HepG2 (cell line): ENCODE data around the gene AP1M1. TPM values are rescaled to one million over a fixed set of nuclear protein-coding genes. Genes with fewer than 3 reads are reported as not detected.

Experiments
- CBX1 ChIP-seq: IDR thresholded peaks from one replicate; pipeline ENCODE4 v1.6.1; 2016; ENCODE audit warnings: antibody characterized with exemption, low read depth
- DPF2 ChIP-seq: sonication (generic); formaldehyde crosslinking; IDR thresholded peaks from 2 replicates; pipeline ENCODE4 v1.4.0; 2020; ENCODE audit warnings: mild to moderate bottlenecking, low read depth, missing genetic modification reagents, borderline replicate concordance
- FOXA3 ChIP-seq: IDR thresholded peaks from 2 replicates; pipeline ENCODE4 v1.6.1; 2016; ENCODE audit warnings: missing genetic modification reagents, missing compliant biosample characterization
- GATA4 ChIP-seq: sonication (generic); IDR thresholded peaks from 2 replicates; pipeline ENCODE4 v1.6.1; 2016; ENCODE audit warnings: antibody characterized with exemption, low read depth, borderline replicate concordance
- MEIS2 ChIP-seq: sonication (generic); formaldehyde crosslinking; IDR thresholded peaks from 2 replicates; pipeline ENCODE4 v1.9.0; 2021; ENCODE audit warnings: mild to moderate bottlenecking, missing genetic modification reagents
- MIXL1 ChIP-seq: IDR thresholded peaks from 2 replicates; pipeline ENCODE4 v1.6.1; 2016
- MNT ChIP-seq: fragments of 450-650 bp; IDR thresholded peaks from 2 replicates; pipeline ENCODE4 v1.6.1; 2016
- NR2F2 ChIP-seq: IDR thresholded peaks from 2 replicates; pipeline ENCODE4 v1.6.1; 2012; ENCODE audit warnings: low read depth, inconsistent platforms, borderline replicate concordance
- RFXAP ChIP-seq: sonication (generic); formaldehyde crosslinking; IDR thresholded peaks from 2 replicates; pipeline ENCODE4 v1.4.0; 2020; ENCODE audit warnings: missing genetic modification reagents, borderline replicate concordance
- ZFYVE20 ChIP-seq: sonication (generic); formaldehyde crosslinking; IDR thresholded peaks from 2 replicates; pipeline ENCODE4 v1.8.0; 2023; ENCODE audit warnings: low read depth, mild to moderate bottlenecking, moderate library complexity, missing genetic modification reagents, borderline replicate concordance
- ZMYM4 ChIP-seq: sonication (generic); formaldehyde crosslinking; IDR thresholded peaks from 2 replicates; pipeline ENCODE4 v1.8.1; 2023; ENCODE audit warnings: mild to moderate bottlenecking, missing genetic modification reagents
- ZNF512B ChIP-seq: sonication (generic); formaldehyde crosslinking; IDR thresholded peaks from 2 replicates; pipeline ENCODE4 v1.5.1; 2020; ENCODE audit warnings: missing genetic modification reagents, mild to moderate bottlenecking, borderline replicate concordance
- ZNF557 ChIP-seq: sonication (generic); formaldehyde crosslinking; IDR thresholded peaks from 2 replicates; pipeline ENCODE4 v1.4.0; 2020; ENCODE audit warnings: missing genetic modification reagents
- ZNF644 ChIP-seq: IDR thresholded peaks from 2 replicates; pipeline ENCODE4 v1.6.1; 2016; ENCODE audit warnings: low read depth
- ZNF761 ChIP-seq: sonication (generic); formaldehyde crosslinking; conservative IDR thresholded peaks from 2 replicates; pipeline ENCODE4 v1.4.0; 2020; ENCODE audit warnings: mild to moderate bottlenecking, missing genetic modification reagents
- ZNF792 ChIP-seq: IDR thresholded peaks from 2 replicates; pipeline ENCODE4 v1.6.1; 2016
- polyA plus RNA-seq, 8 experiments: library from polyadenylated mRNA; depleted of rRNA in 3 of 8; stranded (reverse) in 7 of 8; unstranded in 1 of 8; fragments of >200 nt; fragmentation: Illumina TruSeq in 4 of 8; extraction: Trizol in 4 of 8; gene quantifications; 2 replicates each; pipeline versions ENCODE4 v1.2.1 to v1.2.3, GENCODE V29; 2011 to 2016; ENCODE audit warnings: low read depth in 4 of 8, missing spikeins in 1 of 8, mixed read lengths in 1 of 8; ENCODE audit not compliant: insufficient read depth in 1 of 8
- total RNA-seq, 5 experiments: library from RNA; depleted of rRNA; stranded (reverse); fragments of >200 nt; fragmentation: Illumina TruSeq; extraction: Trizol; gene quantifications; 2 replicates each; pipeline ENCODE4 v1.2.3, GENCODE V29; 2016; ENCODE audit warnings: low read depth in 1 of 5
- TF ChIP-seq, protein P1 (sequence below): sonication (generic); formaldehyde crosslinking; IDR thresholded peaks from 2 replicates; pipeline ENCODE4 v1.4.0; 2020; ENCODE audit warnings: missing genetic modification reagents, low read depth, mild to moderate bottlenecking, borderline replicate concordance
- TF ChIP-seq, protein P2 (sequence below): sonication (generic); formaldehyde crosslinking; IDR thresholded peaks from 2 replicates; pipeline ENCODE4 v1.5.1; 2020; ENCODE audit warnings: mild to moderate bottlenecking, moderate library complexity, missing genetic modification reagents
- TF ChIP-seq, protein P3 (sequence below): IDR thresholded peaks from 2 replicates; pipeline ENCODE4 v1.6.1; 2016; ENCODE audit warnings: missing genetic modification reagents, missing compliant biosample characterization
- TF ChIP-seq, protein P4 (sequence below): sonication (generic); formaldehyde crosslinking; IDR thresholded peaks from 2 replicates; pipeline ENCODE4 v1.9.0; 2022; ENCODE audit warnings: missing genetic modification reagents, mild to moderate bottlenecking, borderline replicate concordance

Gene AP1M1
- total and polyA plus RNA-seq, 2 of the 13 experiments (the other 11 are each of a cell fraction or from before 2014, with no cell fraction given) = 34.4 to 46.1 TPM

- TF ChIP-seq MNT (no peak), ZNF557 (CRISPR knock-in tag) (no peak), ZNF792 (CRISPR knock-in tag) (peak; percentile 48; the same call in 1 of the 2 replicates), FOXA3 (CRISPR knock-in tag) (peak; percentile 71), ZNF761 (0 out of 2 replicates have a peak, but pooled peaks have one; percentile 32), MIXL1 (peak; percentile 59; the same call in 1 of the 2 replicates), RFXAP (CRISPR knock-in tag) (peak; percentile 52; the same call in 1 of the 2 replicates), ZNF512B (CRISPR knock-in tag) (no peak), DPF2 (peak; percentile 82), MEIS2 (CRISPR knock-in tag) (no peak), GATA4 (no peak), NR2F2 (peak; percentile 56; the same call in 1 of the 2 replicates), ZNF644 (CRISPR knock-in tag) (peak; percentile 92), ZFYVE20 (CRISPR knock-in tag) (no peak), CBX1 (peak; percentile 44), ZMYM4 (CRISPR knock-in tag) (peak; percentile 74)
- TF ChIP-seq, protein P1, sequence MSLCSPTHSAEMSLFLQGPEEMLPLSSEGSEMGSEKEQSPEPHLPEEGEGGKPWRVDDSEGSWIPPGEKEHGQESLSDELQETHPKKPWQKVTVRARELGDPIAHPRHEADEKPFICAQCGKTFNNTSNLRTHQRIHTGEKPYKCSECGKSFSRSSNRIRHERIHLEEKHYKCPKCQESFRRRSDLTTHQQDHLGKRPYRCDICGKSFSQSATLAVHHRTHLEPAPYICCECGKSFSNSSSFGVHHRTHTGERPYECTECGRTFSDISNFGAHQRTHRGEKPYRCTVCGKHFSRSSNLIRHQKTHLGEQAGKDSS (CRISPR knock-in tag) = peak; percentile 58; the same call in 1 of the 2 replicates
- TF ChIP-seq, protein P2, sequence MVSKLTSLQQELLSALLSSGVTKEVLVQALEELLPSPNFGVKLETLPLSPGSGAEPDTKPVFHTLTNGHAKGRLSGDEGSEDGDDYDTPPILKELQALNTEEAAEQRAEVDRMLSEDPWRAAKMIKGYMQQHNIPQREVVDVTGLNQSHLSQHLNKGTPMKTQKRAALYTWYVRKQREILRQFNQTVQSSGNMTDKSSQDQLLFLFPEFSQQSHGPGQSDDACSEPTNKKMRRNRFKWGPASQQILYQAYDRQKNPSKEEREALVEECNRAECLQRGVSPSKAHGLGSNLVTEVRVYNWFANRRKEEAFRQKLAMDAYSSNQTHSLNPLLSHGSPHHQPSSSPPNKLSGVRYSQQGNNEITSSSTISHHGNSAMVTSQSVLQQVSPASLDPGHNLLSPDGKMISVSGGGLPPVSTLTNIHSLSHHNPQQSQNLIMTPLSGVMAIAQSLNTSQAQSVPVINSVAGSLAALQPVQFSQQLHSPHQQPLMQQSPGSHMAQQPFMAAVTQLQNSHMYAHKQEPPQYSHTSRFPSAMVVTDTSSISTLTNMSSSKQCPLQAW (CRISPR knock-in tag) = peak; percentile 84
- TF ChIP-seq, protein P3, sequence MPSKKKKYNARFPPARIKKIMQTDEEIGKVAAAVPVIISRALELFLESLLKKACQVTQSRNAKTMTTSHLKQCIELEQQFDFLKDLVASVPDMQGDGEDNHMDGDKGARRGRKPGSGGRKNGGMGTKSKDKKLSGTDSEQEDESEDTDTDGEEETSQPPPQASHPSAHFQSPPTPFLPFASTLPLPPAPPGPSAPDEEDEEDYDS (CRISPR knock-in tag) = peak; percentile 60; the same call in 1 of the 2 replicates
- TF ChIP-seq, protein P4, sequence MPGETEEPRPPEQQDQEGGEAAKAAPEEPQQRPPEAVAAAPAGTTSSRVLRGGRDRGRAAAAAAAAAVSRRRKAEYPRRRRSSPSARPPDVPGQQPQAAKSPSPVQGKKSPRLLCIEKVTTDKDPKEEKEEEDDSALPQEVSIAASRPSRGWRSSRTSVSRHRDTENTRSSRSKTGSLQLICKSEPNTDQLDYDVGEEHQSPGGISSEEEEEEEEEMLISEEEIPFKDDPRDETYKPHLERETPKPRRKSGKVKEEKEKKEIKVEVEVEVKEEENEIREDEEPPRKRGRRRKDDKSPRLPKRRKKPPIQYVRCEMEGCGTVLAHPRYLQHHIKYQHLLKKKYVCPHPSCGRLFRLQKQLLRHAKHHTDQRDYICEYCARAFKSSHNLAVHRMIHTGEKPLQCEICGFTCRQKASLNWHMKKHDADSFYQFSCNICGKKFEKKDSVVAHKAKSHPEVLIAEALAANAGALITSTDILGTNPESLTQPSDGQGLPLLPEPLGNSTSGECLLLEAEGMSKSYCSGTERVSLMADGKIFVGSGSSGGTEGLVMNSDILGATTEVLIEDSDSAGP = peak; percentile 66
Measured at GRCh38 chr19:16200038-16201010, 2.6 kb downstream of the AP1M1 start (continued).
